ENCODE data around the gene ESRP2.

- TF ChIP-seq POLR2A (IDR thresholded peaks at IDR 0.05; ENCODE audit: low read length) (no peak), GATA1 (IDR thresholded peaks at IDR 0.05; ENCODE audit: low read depth, low read length) (no peak)
Observed at GRCh38 chr16:68283801-68284598, 48.1 kb upstream of the ESRP2 start.
